IPS-15b (cell line): ENCODE results near the gene OR1D2.

Experiments used
- H3K27me3 ChIP-seq: one replicate; pipeline ENCODE4 v1.6.1; 2013; ENCODE audit warnings: low read length; ENCODE audit not compliant: control insufficient read depth, insufficient read depth
- H3K36me3 ChIP-seq: one replicate; pipeline ENCODE4 v1.6.1; 2013; ENCODE audit warnings: low read length; ENCODE audit not compliant: control insufficient read depth, insufficient read depth
- H3K4me1 ChIP-seq: one replicate; pipeline ENCODE4 v1.6.1; 2013; ENCODE audit warnings: mild to moderate bottlenecking, low read length; ENCODE audit not compliant: control insufficient read depth, insufficient read depth
- H3K4me3 ChIP-seq: one replicate; pipeline ENCODE4 v1.5.1; 2013; ENCODE audit warnings: low read depth, low read length
- H3K9ac ChIP-seq: one replicate; pipeline ENCODE4 v1.6.1; 2013; ENCODE audit warnings: low read depth, mild to moderate bottlenecking, low read length
- H3K9me3 ChIP-seq: one replicate; pipeline ENCODE4 v1.6.1; 2013; ENCODE audit warnings: mild to moderate bottlenecking, low read length; ENCODE audit not compliant: control insufficient read depth, insufficient read depth

OR1D2 gene

GRCh38 chr17:3040882-3041281 lies 63.3 kb downstream of the OR1D2 start:
- H3K27me3 ChIP-seq = no peaks in the 10 kb centered on the region
- H3K9ac ChIP-seq = no peak overlapping the region
- no peaks in the 10 kb centered on the region for H3K9me3 ChIP-seq
- no peak overlapping the region for H3K4me3 ChIP-seq
- no peaks in the 10 kb centered on the region for H3K4me1 ChIP-seq
- no peaks in the 10 kb centered on the region for H3K36me3 ChIP-seq

DNA sequence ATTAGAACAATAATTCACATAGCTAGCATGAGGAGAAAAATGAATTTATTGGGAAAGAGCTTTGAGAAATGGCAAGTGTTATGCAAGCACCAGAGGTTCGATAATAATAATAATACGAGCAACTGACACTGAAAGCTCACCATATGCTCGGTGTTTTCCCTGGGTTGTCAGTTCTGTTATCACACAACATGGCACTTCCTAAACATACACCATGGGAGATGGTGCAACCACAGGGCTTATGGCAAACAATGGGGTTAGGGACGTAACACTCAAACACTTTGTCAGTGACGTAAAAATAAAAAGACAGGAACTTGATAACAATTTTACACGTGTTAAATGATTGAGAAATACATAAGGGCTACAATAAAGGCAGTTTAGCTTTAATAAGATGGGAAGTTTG lies 64.5 kb downstream of the OR1D2 start:
- Histone ChIP-seq H3K9ac (no peak overlapping the region), H3K27me3 (no peaks in the 10 kb centered on the region), H3K4me1 (no peaks in the 10 kb centered on the region), H3K36me3 (no peaks in the 10 kb centered on the region), H3K4me3 (no peak overlapping the region), H3K9me3 (no peaks in the 10 kb centered on the region)

GRCh38 chr17:3038941-3039340 lies 65.3 kb downstream of the OR1D2 start:
- H3K36me3 ChIP-seq = no peaks in the 10 kb centered on the region
- no peaks in the 10 kb centered on the region for H3K9me3 ChIP-seq
- H3K9ac ChIP-seq = no peak overlapping the region
- H3K4me1 ChIP-seq = no peaks in the 10 kb centered on the region
- no peaks in the 10 kb centered on the region for H3K27me3 ChIP-seq
- H3K4me3 ChIP-seq = no peak overlapping the region
